Prostate gland (tissue), 2 donors: Measurements from ENCODE around the gene KATNIP.

Source experiments
- POLR2A ChIP-seq: fragments of 450-650 bp; IDR thresholded peaks from one replicate; pipeline ENCODE4 v1.6.1; 2016; ENCODE audit warnings: antibody characterized with exemption, mild to moderate bottlenecking
- TF ChIP-seq, protein P1 (sequence below), 4 experiments: fragments of 200-600 bp in 2 of 4; fragments of 450-650 bp in 2 of 4; sonication (generic) in 2 of 4; IDR thresholded peaks; 1 replicate in 3 of 4; 2 replicates in 1 of 4; pipeline ENCODE4 v1.5.1; 2016 to 2019; ENCODE audit warnings: antibody characterized with exemption in 4 of 4, mild to moderate bottlenecking in 2 of 4, moderate library complexity in 2 of 4

DNA sequence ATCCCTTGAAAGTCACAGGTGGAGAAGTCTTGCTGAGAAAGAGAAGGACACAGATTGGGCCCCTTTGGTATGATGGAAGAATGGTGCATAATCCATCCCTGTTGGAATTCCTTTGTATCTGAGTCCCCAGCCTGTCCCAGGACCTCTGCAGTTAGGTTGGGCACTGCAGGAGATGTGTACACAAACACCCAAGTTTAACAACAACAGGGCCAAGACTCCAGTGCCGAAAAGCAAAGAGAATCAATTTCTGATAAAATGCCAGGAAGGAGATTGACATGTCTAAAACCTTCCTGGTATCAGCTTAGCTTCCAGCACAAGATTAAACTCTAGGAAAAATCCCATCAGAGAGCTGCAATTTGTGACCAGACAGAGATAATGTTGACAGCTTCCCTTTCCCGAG, 32.9 kb downstream of the KATNIP start:
- TF ChIP-seq, protein P1, sequence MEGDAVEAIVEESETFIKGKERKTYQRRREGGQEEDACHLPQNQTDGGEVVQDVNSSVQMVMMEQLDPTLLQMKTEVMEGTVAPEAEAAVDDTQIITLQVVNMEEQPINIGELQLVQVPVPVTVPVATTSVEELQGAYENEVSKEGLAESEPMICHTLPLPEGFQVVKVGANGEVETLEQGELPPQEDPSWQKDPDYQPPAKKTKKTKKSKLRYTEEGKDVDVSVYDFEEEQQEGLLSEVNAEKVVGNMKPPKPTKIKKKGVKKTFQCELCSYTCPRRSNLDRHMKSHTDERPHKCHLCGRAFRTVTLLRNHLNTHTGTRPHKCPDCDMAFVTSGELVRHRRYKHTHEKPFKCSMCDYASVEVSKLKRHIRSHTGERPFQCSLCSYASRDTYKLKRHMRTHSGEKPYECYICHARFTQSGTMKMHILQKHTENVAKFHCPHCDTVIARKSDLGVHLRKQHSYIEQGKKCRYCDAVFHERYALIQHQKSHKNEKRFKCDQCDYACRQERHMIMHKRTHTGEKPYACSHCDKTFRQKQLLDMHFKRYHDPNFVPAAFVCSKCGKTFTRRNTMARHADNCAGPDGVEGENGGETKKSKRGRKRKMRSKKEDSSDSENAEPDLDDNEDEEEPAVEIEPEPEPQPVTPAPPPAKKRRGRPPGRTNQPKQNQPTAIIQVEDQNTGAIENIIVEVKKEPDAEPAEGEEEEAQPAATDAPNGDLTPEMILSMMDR (IDR thresholded peaks at IDR 0.05) = no peak
- TF ChIP-seq POLR2A = no peak
